ENCODE results near the gene ABHD8. TPM values are rescaled to one million over a fixed set of nuclear protein-coding genes. Genes with fewer than 3 reads are reported as not detected.

ABHD8 gene
- total and polyA plus RNA-seq, 2 of the 13 experiments (the other 11 are each of a cell fraction or from before 2014, with no cell fraction given), result 6.3 to 7.2 TPM

- TF ChIP-seq DZIP1 (CRISPR knock-in tag; IDR thresholded peaks at IDR 0.05) (no peak), ZNF292 (CRISPR knock-in tag; IDR thresholded peaks at IDR 0.05; ENCODE audit: borderline replicate concordance, low read depth) (peak; percentile 69; the same call in 1 of the 2 replicates), ZNF513 (CRISPR knock-in tag; conservative IDR thresholded peaks at IDR 0.05) (no peak), ZFY (CRISPR knock-in tag; IDR thresholded peaks at IDR 0.05) (peak; percentile 74), HMG20B (CRISPR knock-in tag; conservative IDR thresholded peaks at IDR 0.05) (no peak; the same call in 1 of the 2 replicates), NONO (IDR thresholded peaks at IDR 0.05) (no peak), NONO (CRISPR knock-in tag; conservative IDR thresholded peaks at IDR 0.05) (no peak; the same call in 1 of the 2 replicates), SKIL (CRISPR knock-in tag; IDR thresholded peaks at IDR 0.05; ENCODE audit: borderline replicate concordance) (no peak), ZSCAN9 (CRISPR knock-in tag; IDR thresholded peaks at IDR 0.05; ENCODE audit: borderline replicate concordance) (no peak), ZFP1 (CRISPR knock-in tag; IDR thresholded peaks at IDR 0.05) (peak; percentile 31; the same call in 1 of the 2 replicates), ZNF503 (CRISPR knock-in tag; IDR thresholded peaks at IDR 0.05) (no peak), NFE2L2 (IDR thresholded peaks at IDR 0.05; ENCODE audit: low read length) (no peak), ZSCAN31 (CRISPR knock-in tag; IDR thresholded peaks at IDR 0.05; ENCODE audit: low read depth) (peak; percentile 58; the same call in 1 of the 2 replicates), ZNF232 (CRISPR knock-in tag; IDR thresholded peaks at IDR 0.05; ENCODE audit: borderline replicate concordance) (no peak), FLYWCH1 (CRISPR knock-in tag; IDR thresholded peaks at IDR 0.05) (no peak), FOXP4 (CRISPR knock-in tag; IDR thresholded peaks at IDR 0.05) (no peak; the same call in 1 of the 2 replicates), ZNF644 (CRISPR knock-in tag; IDR thresholded peaks at IDR 0.05; ENCODE audit: low read depth) (peak; percentile 38; the same call in 1 of the 2 replicates), ZNF678 (CRISPR knock-in tag; IDR thresholded peaks at IDR 0.05) (no peak), AGO1 (IDR thresholded peaks at IDR 0.05; ENCODE audit: low read depth, low read length, poor library complexity, severe bottlenecking) (no peak), KLF16 (CRISPR knock-in tag; IDR thresholded peaks at IDR 0.05) (no peak), KDM2A (CRISPR knock-in tag; IDR thresholded peaks at IDR 0.05; ENCODE audit: borderline replicate concordance, low read depth) (0 out of 2 replicates have a peak, but pooled peaks have one; percentile 40)
These were observed 48.0 kb downstream of the ABHD8 start (continued) for GRCh38 chr19:17255150-17255621.
